Naive thymus-derived CD4-positive, alpha-beta T cell (primary cell): ENCODE measurements around the gene PSG5. TPM values are rescaled to one million over a fixed set of nuclear protein-coding genes. Genes with fewer than 3 reads are reported as not detected.
"Not testable (repeated sequence)": the region's sequence is repeated elsewhere in the genome, so short reads cannot be mapped to it uniquely, and the experiment has no call there.

Experiments used
- ATAC-seq: fragments of 150-1000 bp; cut with Tn5 transposase; 2 replicates; pipeline ENCODE4 v1.10.0; 2021; ENCODE audit warnings: mild to moderate bottlenecking, moderate library complexity
- CTCF ChIA-PET: fragments of 350-600 bp; sonication (Branson Sonifier 250); formaldehyde crosslinking; loops from one replicate; lab custom pipeline; 2021; ENCODE audit warnings: antibody characterized with exemption; lab: Charles Lee
- POLR2A ChIA-PET: fragments of 350-600 bp; sonication (Branson Sonifier 250); formaldehyde crosslinking; loops from one replicate; lab custom pipeline; 2021; ENCODE audit warnings: antibody characterized with exemption, inconsistent platforms; lab: Charles Lee
- DNase-seq, 9 donors: peaks; one replicate each; pipeline versions ENCODE4 v3.0.0 to v3.0.0-alpha.2; 2020 to 2022; ENCODE audit warnings: mixed read lengths in 1 of 9
- H3K27ac ChIP-seq: one replicate; pipeline ENCODE4 v1.7.0; 2013; ENCODE audit warnings: mild to moderate bottlenecking, low read depth, low read length, moderate library complexity
- H3K27me3 ChIP-seq, 2 donors: one replicate each; pipeline ENCODE4 v1.7.0; 2013; ENCODE audit warnings: low read length in 2 of 2, mild to moderate bottlenecking in 2 of 2, moderate library complexity in 2 of 2; ENCODE audit not compliant: control insufficient read depth in 2 of 2, insufficient read depth in 2 of 2
- H3K36me3 ChIP-seq, 3 experiments: 1 replicate in 2 of 3; 2 replicates in 1 of 3; pipeline ENCODE4 v1.7.0; 2013; ENCODE audit warnings: low read length in 3 of 3, mild to moderate bottlenecking in 3 of 3, moderate library complexity in 1 of 3; ENCODE audit not compliant: insufficient read depth in 3 of 3, control insufficient read depth in 2 of 3
- H3K4me1 ChIP-seq, 2 donors: one replicate each; pipeline ENCODE4 v1.7.0; 2013; ENCODE audit warnings: low read length in 2 of 2, mild to moderate bottlenecking in 2 of 2, moderate library complexity in 1 of 2; ENCODE audit not compliant: control insufficient read depth in 2 of 2, insufficient read depth in 2 of 2
- H3K4me3 ChIP-seq: 2 replicates; pipeline ENCODE4 v1.7.0; 2013; ENCODE audit warnings: mild to moderate bottlenecking, low read length
- H3K9me3 ChIP-seq, 3 experiments: 1 replicate in 2 of 3; 2 replicates in 1 of 3; pipeline ENCODE4 v1.7.0; 2013; ENCODE audit warnings: low read length in 3 of 3; ENCODE audit not compliant: control insufficient read depth in 2 of 3
- H3K27ac Mint-ChIP-seq, 9 donors: one replicate each; pipeline ENCODE4 v1.8.0; 2020 to 2022; ENCODE audit warnings: mixed read lengths in 9 of 9, mild to moderate bottlenecking in 8 of 9, moderate library complexity in 5 of 9, inconsistent platforms in 2 of 9
- H3K27me3 Mint-ChIP-seq, 5 donors: one replicate each; pipeline ENCODE4 v1.8.0; 2021 to 2022; ENCODE audit warnings: mixed read lengths in 5 of 5, mild to moderate bottlenecking in 1 of 5
- H3K36me3 Mint-ChIP-seq, 5 donors: one replicate each; pipeline ENCODE4 v1.8.0; 2020 to 2022; ENCODE audit warnings: mixed read lengths in 5 of 5, mild to moderate bottlenecking in 3 of 5, inconsistent platforms in 1 of 5
- H3K4me1 Mint-ChIP-seq, 7 donors: one replicate each; pipeline ENCODE4 v1.8.0; 2020 to 2022; ENCODE audit warnings: mixed read lengths in 7 of 7, mild to moderate bottlenecking in 3 of 7, inconsistent platforms in 1 of 7
- H3K4me3 Mint-ChIP-seq, 10 donors: one replicate each; pipeline ENCODE4 v1.8.0; 2020 to 2022; ENCODE audit warnings: mild to moderate bottlenecking in 10 of 10, mixed read lengths in 10 of 10, moderate library complexity in 6 of 10, inconsistent platforms in 2 of 10
- H3K9me3 Mint-ChIP-seq, 11 donors: one replicate each; pipeline ENCODE4 v1.8.0; 2020 to 2022; ENCODE audit warnings: mixed read lengths in 11 of 11, mild to moderate bottlenecking in 4 of 11, inconsistent platforms in 1 of 11, moderate library complexity in 1 of 11
- intact Hi-C, 2 donors: fragments of 100-400 bp; cut with micrococcal nuclease; formaldehyde crosslinking; loops; one replicate each; pipeline ENCODE4 v1.15.1; 2023
- polyA plus RNA-seq, 2 donors: library from polyadenylated mRNA; unstranded; fragments of 300-500 nt; fragmentation: Illumina TruSeq; gene quantifications; one replicate each; pipeline ENCODE4 v1.2.3, GENCODE V29; 2021
- total RNA-seq, 6 experiments: library from RNA in 5 of 6; stranded (reverse) in 5 of 6; gene quantifications; 1 replicate in 5 of 6; 2 replicates in 1 of 6; pipeline ENCODE4 v1.2.3 and lab custom pipeline; 2021 to 2026

PSG5 gene
- total and polyA plus RNA-seq, 7 experiments from 2014 or later: 0.37 TPM; not detected in 6

- H3K27me3 ChIP-seq, CTCF ChIA-PET, H3K36me3 ChIP-seq, DNase-seq, H3K36me3 Mint-ChIP-seq, H3K27ac ChIP-seq, H3K4me3 Mint-ChIP-seq, intact Hi-C loops, H3K9me3 ChIP-seq, POLR2A ChIA-PET, H3K27ac Mint-ChIP-seq, H3K4me1 ChIP-seq, ATAC-seq, H3K4me1 Mint-ChIP-seq, H3K4me3 ChIP-seq: not testable (repeated sequence)
- peaks cover 5 to 54% (median 15%) of the 10 kb centered on the region in 11 donors for H3K9me3 Mint-ChIP-seq
- peaks cover 0 to 18% (median 13%) of the 10 kb centered on the region in 5 donors for H3K27me3 Mint-ChIP-seq
Observed at GRCh38 chr19:43119526-43119925, 66.8 kb downstream of the PSG5 start.

Other genes starting within 250 kb of the PSG5 start
- not detected for gene PSG7, start 249.3 kb downstream of the PSG5 start, total RNA-seq
- gene PSG7, start 249.3 kb downstream of the PSG5 start, polyA plus RNA-seq: not detected
- gene PSG11, start 160.1 kb downstream of the PSG5 start, total RNA-seq: under 1 TPM in 1 of 5 experiments, not detected in 4; 0.27 TPM
- not detected for gene PSG11, start 160.1 kb downstream of the PSG5 start, polyA plus RNA-seq
- gene PSG2, start 103.8 kb downstream of the PSG5 start, total RNA-seq: under 1 TPM in 1 of 5 experiments, not detected in 4; 0.19 TPM
- gene PSG2, start 103.8 kb downstream of the PSG5 start, polyA plus RNA-seq: not detected
- under 1 TPM in 2 of 5 experiments, not detected in 3; 0.21 to 0.66 TPM for gene PSG4, start 19.1 kb upstream of the PSG5 start, total RNA-seq
- not detected for gene PSG4, start 19.1 kb upstream of the PSG5 start, polyA plus RNA-seq
- gene PSG9, start 83.0 kb upstream of the PSG5 start, total RNA-seq: under 1 TPM in 1 of 5 experiments, not detected in 4; 0.34 TPM
- not detected for gene PSG9, start 83.0 kb upstream of the PSG5 start, polyA plus RNA-seq
- gene CD177, start 167.2 kb upstream of the PSG5 start, total RNA-seq: not detected
- not detected for gene CD177, start 167.2 kb upstream of the PSG5 start, polyA plus RNA-seq
- 1 to 10 TPM in 1 of 5 experiments, not detected in 4; 1.1 TPM for gene TEX101, start 228.4 kb upstream of the PSG5 start, total RNA-seq
- not detected for gene TEX101, start 228.4 kb upstream of the PSG5 start, polyA plus RNA-seq